HG02943 (cell line): Measurements from ENCODE around the gene GPR84.
"Not testable (repeated sequence)": the region's sequence is repeated elsewhere in the genome, so short reads cannot be mapped to it uniquely, and the experiment has no call there.

Experiments
- ATAC-seq: cut with Tn5 transposase; IDR thresholded peaks from one replicate; pipeline ENCODE4 v1.9.1; 2021; ENCODE audit warnings: mild to moderate bottlenecking, low read depth, moderate library complexity; ENCODE audit not compliant: unreplicated experiment

Gene GPR84

GRCh38 chr12:54330442-54330841 is 33.8 kb downstream of the GPR84 start:
- no peak for ATAC-seq

DNA sequence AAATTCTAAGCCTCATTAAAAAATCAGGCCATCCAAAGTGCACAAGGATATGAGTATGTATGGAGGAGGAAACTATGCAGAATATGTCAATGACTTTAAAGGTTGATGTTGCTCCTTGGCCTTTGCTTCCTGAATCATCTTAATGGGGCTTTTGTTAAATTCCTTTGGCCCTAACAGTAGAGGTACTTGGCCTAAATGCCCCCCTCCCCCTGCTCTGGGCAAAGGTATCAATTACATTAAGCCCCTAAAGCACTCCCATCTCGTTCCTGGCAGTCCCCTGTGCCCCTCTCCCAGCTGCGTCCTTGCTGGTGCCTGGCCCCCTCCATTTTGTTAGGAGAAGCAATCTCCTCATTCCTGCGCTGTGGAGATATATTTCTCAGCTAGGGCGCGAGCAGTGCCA is 34.5 kb downstream of the GPR84 start:
- no peak for ATAC-seq

GRCh38 chr12:54328595-54329337 is 35.5 kb downstream of the GPR84 start:
- ATAC-seq: no peak

DNA sequence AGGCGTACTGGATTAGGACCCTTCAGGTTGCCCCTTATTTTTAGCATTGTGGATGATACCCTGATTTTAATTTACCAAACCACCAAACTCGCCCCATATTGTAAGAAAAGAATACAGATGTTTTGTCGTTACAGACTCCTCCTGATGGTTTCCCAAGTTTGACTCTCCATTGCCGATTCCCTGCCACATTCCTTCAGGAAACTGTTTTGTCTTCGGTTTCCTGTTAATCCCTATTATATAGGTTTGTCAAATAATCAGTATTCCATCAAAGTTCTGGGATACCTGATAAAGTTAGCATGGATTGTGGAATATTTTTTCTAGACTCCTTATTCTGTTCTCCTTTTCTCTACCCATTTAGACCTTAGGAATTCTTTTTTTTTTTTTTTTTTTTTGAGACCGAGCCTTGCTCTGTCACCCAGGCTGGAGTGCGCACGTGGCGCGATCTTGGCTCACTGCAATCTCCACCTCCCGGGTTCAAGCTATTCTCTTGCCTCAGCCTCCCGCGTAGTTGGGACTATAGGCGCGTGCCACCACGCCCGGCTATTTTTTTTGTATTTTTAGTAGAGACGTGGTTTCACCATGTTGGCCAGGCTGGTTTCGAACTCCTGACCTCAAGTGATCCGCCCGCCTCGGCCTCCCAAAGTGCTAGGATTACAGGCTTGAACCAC is 38.7 kb downstream of the GPR84 start:
- ATAC-seq: not testable (repeated sequence)

- peak; percentile 99 for ATAC-seq
Observed at GRCh38 chr12:54324617-54325441, 39.5 kb downstream of the GPR84 start, which contains the start of gene COPZ1. COPZ1 (plus strand) TSS chr12:54325131; CDS start chr12:54325164, 33 bp downstream.

GRCh38 chr12:54321363-54321762 is 42.9 kb downstream of the GPR84 start:
- ATAC-seq: no peak
